GM19328 (cell line): ENCODE data around the gene FEV.

ENCODE experiments used
- ATAC-seq: cut with Tn5 transposase; IDR thresholded peaks from one replicate; pipeline ENCODE4 v1.9.1; 2021; ENCODE audit warnings: mild to moderate bottlenecking, moderate library complexity; ENCODE audit not compliant: unreplicated experiment

FEV gene

DNA sequence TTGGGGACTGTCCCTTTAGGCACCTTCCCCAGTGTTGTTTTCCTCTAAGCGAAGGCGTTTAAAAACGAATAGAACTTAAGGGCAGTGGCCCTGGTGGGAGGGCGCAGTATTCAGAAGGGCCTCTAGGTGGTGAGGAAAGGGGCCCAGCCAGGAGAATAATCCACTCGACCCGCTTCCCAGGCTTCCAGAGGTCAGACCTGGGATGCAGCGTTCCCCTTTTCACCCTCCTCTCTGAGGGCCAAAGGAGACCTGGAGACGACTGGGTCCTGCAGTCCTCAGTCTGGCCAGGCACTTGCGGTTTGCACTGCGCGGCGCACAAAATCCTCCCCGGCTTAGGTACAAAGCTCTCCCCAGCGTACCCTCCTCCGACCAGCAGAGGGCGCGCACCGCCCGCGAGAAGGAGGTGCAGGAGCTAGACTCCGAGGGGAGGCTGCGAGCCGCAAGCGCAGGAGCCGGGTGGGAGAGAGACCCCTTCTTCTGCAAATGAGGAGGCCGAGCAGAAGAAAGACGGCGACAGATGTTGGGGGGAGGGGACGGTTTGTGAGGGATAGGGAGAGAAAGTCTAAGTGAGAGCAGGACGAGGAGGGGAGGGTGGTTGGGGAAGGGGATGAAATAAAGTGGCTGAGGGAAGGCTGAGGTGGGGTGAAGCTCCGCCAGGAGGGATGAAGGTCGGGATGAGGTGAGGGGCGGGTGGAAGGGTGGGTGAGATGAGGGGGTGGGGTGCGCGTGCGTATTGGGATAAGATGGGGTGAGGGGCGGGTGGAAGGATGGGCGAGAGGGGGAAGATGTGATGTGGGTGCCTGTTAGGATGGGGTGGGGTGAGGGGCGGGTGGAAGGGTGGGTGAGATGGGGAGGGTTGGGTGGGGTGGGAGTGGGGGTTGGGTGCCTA lies 4.9 kb downstream of the FEV start:
- ATAC-seq = peak; percentile 80

DNA sequence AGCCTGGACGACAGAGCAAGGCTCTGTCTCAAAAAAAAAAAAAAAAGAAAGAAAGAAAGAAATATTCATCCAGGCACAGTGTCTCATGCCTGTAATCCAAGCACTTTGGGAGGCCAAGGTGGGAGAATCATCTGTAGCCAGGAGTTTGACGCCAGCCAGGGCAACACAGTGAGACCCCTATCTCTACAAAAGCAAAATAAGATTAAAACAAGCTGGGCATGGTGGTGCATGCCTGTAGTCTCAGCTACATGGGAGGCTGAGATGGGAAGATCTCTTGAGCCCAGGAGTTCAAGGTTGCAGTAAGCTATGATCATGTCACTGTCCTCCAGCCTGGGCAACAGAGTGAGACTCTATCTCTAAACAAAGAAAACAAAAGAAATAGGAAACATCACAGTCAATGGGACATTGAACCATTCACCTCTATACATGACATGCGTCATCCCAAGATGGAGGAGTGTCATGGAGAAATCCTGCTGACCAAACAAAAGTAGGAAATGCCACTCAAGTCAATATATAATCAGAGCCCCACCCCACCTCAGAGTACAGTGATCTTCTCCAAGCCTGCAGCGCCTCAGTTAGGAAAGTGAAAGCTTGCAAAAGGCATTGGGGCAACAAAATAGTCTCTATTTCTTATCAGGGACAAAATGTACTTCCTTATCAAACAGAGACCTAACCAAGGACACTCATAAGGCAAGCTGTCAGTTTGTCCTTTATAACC lies 9.8 kb downstream of the FEV start:
- no peak for ATAC-seq

DNA sequence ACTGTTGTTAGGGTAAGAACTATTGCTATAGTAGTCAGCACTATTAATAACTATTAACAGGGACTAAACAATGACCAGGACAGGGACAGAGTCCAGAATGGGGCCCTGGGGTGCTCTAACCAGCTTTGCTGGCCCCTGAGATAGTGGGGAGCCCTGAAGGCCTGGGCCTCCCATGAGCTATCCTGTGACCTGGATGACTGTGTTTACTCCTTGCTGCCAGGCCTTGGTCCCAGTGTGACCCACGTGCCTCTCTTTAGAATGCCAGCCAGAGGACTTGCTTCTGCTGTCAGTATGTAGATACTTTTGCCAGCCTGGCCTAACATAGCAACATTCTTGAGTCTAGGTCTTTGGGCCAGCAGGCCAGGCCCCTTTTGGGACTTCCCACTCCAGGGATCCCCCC lies 14.1 kb downstream of the FEV start:
- ATAC-seq = no peak

DNA sequence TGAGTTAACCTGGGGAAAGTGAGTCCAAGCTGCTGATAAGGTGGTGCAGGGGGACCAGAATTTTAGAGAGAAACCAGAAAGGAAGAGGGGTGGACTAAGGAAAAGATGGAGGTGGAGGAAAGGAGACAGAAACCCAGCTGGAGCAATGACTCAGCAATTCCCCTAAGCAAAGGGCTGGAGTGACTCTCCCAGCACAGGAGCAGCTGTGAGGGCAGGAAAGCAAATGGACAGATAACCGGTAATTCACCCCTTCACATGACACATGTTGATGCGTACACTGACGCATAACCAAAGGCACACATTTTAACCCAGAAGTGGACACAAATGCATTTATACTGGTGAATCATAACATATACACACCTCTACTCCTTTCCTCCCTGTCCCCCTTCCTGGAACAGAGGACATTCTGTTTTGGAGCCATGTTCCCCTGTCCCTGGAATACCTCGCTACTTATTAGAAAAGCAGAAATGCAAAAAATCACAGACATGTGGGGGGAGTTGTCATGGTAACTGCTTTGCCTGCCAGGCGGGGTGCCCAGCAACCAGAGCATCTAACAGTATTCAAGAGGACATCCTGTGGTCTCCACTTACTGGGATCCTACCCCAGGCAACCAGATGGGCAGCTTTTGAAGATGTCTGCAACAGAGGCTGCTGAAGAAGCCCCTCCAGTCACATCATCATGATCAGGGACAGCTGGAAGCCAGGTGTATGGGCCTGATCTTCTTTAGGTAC lies 20.8 kb downstream of the FEV start:
- no peak for ATAC-seq

DNA sequence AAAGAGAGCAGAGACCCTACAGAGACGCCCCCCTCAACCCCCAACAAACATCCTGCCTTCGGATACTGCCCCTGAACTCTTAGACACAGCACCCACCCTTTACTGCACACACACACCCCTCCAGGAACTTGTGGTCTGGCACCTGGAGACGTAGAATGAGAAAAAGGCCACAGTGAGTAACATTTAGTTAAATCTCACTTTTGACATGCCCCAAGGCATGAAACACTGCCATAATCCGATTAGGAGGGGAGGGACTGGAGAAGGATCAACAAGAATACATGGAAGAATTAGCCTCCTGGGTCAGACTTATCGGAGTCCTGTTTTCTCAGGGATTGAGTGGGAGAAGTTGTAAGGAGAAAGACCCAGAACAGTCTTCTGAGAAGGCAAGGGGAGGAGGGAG lies 21.4 kb downstream of the FEV start:
- no peak for ATAC-seq

DNA sequence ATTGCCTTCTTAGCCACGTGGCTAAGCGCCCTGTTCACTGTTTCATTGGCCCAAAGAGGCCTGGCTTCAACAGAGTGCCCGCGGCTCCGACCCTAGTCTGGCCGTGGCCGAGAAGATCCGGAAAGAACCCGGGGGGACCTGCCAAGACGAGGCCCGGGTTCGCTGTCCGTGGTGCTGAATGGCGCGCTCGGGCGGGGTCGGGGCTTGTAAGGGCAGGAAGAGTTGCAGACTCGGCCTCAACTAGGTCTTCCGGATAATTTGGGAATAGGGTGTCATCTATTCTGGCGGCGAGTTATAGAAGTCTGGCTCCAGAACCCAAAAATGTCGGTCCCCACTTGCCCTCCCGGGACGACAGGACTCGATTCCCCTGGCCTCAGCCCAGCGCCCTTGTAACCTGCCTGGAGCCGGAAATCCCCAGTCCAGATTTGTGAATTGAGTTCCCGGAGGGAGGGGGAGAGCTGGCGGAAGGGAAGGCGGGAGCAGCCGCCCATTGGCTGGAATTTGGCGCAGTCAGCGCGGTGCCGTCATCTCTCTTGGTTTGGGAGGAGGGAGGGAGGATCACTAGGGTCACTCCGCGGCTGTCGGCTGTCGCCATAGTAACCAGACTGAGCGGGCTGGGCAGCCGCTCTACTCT lies 22.0 kb downstream of the FEV start:
- ATAC-seq = no peak

DNA sequence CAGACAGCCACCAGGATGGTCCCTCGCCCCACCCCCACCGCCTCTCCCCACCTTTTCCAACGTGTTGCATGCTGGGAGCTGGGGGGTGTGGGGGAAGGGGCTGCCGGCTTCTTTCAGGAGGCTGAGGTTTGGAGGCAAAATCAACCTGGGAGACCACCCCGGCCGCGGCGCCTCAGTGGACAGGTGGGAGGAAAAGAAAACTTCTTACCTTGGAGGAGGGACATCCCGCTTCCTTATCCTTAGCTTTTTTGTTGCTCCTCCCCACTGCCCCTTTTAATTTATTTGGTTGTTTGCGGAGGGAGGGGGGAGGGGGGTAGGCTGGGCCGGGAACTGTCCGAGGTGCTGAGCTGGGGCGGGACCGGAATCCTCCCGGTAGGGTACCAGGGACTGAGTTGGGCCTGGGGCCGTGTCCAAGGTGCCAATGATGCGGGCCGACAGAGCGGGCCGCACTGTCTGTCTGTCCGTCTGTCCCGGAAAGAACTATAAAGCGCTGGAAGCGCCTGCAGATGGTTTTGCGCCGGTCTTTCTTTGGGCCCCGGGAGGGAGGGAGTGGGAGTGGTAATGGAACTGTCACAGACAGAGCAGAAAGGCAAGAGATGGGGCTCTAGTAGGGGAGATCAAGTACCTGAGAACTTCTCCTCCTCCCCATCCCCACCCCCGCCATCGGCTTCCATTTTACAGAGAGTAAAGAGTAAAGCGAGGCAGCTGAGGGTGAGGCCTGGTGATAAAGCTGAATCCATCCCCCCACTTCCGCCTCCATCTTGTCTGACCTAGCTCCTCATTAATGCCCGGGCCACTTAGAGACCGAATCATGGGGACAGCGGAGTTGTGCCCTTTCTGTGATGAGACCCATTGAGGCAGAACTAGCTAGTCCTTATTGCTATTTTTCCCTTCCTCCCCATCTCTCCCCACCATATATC lies 23.1 kb downstream of the FEV start:
- no peak for ATAC-seq

DNA sequence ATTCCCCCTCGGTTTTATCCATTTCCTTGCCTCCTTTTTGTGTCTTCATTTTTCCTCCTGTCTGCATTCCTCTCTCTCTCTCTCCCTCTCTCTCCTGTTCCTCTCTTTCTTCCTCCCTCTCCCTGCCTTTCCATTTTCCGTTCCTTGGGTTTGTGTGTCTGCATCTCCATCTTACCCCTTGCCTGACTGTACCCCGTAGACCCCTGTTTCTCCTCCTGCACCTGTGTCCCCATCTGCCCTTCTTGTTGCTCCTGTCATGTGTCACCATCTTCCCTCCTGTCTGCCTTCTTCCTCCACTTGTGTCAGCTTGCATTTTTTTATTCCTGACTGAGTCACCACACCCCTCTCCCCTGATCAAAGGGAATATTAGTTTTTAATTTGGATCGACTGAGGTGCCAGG lies 23.8 kb downstream of the FEV start:
- ATAC-seq = no peak

DNA sequence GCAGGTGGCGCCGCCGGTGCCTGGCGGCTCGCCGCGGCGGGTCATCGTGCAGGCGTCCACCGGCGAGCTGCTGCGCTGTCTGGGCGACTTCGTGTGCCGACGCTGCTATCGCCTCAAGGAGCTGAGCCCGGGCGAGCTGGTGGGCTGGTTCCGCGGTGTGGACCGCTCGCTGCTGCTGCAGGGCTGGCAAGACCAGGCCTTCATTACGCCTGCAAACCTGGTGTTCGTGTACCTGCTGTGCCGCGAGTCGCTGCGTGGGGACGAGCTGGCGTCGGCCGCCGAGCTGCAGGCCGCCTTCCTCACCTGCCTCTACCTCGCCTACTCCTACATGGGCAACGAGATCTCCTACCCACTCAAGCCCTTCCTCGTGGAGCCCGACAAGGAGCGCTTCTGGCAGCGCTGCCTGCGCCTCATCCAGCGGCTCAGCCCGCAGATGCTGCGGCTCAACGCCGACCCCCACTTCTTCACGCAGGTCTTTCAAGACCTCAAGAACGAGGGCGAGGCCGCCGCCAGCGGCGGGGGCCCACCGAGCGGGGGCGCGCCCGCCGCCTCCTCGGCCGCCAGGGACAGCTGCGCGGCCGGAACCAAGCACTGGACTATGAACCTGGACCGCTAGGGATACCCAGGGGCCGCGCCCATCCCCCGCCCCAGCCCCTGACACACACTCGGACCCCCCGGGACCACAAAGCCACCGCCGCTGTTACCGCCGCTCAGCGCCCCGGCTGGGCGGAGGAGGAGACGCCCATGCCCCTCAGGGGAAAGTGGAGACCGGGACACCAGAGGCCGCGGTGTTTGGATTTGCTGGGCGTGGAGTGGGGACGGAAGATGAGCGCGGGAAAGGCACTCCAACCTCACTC lies 24.4 kb downstream of the FEV start:
- ATAC-seq = no peak

DNA sequence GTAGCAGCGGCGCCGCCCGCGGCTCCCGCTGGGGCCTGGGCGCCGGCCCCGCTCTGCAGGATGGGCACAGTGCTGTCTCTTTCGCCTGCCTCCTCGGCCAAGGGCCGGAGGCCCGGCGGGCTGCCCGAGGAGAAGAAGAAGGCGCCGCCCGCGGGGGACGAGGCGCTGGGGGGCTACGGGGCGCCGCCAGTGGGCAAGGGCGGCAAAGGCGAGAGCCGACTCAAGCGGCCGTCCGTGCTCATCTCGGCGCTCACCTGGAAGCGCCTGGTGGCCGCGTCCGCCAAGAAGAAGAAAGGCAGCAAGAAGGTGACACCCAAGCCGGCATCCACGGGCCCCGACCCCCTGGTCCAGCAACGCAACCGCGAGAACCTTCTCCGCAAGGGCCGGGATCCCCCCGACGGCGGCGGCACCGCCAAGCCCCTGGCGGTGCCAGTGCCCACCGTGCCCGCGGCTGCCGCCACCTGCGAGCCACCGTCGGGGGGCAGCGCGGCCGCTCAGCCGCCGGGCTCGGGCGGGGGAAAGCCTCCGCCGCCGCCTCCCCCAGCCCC lies 25.1 kb downstream of the FEV start:
- ATAC-seq = no peak

DNA sequence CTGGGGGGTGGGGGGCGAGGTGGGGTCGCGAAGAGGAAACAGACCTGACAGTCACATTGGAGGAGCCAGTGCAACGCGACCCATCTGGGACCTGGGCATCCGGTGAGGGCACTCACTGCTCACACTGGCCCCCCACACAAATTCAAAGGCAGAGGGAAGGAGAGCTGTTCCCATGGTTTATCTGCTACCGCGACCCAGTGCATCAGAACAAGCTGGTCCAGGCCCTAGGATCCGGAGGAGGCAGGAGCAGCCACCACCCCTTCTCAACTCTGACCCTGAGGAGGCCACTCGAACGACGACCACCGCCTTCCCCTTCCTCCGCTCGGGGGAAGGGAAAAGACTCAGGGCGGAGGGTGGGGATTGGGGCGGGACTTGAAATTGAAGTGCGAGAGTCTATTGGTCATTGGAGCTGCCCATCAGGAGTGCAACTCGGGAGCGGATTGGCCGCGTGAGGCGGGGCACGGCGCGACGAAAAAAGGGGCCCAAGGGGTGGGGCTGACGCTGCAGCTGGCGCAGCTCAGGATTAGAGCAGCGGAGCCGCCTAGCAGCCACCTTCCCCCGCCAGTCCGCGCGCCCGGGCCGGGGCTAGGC lies 25.7 kb downstream of the FEV start, which contains the start of gene CDK5R2:
Gene CDK5R2, plus strand, starts transcription at position 526 of the 591 bp plus-strand sequence. CDS start 155 bp downstream, outside the sequence.
- ATAC-seq = peak; percentile 95

DNA sequence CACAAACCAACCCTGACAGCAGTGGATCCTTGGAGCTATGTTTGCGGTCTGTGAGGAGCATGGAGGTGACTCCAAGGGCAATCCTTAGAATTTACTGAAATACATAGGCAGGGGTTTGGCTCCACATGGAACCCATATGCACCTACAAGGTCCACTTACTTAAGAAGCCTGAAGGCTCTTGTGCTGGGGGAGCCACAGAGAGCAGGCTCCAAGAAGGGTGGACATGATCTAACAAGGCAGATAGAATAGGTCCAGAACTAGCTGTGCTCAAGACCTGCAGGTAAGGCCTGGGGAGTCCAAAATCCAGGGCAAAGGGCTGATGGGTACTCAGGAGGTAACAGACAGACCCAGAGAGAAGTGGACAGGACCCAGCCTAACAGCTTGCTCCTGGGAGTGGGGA lies 26.7 kb downstream of the FEV start:
- no peak for ATAC-seq

DNA sequence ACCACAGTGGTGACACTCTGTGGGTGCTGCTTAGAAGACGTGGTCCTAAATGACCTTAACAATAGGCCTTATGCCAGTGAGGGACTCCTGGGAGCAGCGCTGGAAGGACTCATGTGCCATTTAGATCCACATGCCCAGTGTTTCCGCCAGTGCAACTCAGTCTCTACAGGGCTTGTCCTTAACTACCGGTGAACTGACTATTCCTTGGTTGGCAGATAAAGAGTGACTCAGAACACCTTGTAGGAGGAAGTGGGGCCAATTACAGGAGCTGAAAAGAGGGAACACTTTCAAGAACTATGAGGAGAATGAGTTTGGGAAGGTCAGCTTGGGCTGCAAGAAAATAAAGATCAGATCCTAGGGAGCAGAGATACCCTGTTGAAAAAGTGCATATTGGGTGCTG lies 27.3 kb downstream of the FEV start:
- no peak for ATAC-seq

DNA sequence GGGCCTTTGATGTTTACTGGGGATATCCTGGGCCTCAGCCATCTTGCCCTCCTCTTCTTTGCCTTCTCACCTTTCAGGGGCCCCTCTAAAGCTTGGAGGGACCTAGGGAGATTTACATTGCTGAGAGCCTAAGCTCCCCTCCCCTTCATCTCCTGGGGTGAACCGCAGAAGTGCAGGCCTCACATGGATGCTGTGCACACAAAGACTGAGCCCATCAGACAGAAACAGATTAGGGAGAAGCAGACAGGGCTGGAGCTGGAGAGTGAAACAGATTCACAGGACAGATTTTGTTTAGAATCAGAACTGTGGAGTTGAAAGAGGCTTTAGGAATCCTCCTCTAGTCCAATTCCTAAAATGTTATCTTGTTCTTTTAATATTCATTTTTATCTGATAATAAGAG lies 28.9 kb downstream of the FEV start:
- no peak for ATAC-seq

DNA sequence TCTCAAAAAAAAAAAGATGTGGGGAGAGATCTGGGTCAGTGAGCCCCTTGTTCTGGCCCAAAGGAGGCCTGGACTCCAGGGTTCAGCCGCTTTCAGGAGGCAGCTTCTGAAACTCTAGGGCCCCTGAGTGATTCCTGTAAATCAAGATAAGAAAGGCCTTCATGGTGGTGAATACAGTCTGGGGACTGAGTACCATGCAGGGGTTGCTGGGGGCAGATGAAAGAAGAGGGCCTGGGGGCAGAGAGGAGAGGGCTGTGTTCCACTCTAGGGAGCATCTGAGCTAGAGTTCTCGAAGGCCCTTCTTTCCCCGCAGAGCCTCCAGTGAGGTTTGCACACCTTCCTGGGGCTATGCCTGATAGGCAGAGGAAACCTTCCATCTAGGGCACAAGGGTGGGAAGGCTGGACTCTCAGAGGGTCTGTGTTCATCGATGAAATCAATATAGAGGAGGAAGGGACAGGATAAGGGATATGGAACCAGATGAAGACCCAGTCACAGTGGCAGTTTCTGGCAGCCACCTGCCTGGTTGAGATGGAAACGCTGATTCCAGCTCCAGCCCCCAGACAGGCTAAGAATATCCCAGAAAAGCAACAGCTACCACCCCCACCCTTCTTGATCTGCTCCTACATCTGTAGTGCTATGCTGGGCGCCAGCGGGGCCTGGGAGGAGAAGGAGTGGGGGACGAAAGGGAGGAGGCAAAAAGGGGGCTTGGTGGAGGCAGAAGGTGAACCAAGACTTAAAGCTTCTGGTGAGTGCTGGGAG lies 30.3 kb downstream of the FEV start:
- no peak for ATAC-seq

DNA sequence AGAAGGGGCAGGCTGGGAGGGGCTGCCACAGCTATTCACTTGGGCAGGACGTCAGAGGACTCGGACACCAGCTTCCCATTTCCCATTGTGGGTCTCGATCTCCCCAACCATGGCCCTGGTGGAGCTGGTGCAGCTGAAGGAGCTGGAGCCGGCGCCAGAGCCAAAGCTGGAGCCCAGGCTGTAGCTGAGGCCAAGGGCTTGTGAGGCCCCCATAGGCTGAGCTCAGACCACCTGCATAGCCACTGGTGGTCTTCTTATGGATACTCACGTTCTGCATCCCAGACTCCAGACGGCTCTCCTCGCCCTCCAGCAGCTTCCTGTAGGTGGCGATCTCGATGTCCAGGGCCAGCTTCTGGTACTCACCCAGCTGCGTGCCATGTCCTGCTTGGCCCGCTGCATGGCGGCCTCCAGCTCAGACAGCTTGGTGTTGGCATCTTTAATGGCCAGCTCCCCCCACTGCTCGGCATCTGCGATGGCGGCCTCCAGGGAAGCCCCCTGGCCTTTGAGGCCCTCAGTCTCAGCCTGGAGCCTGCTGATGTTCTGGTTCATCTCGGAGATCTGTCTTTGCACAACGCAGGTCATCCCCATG lies 31.5 kb downstream of the FEV start:
- no peak for ATAC-seq

DNA sequence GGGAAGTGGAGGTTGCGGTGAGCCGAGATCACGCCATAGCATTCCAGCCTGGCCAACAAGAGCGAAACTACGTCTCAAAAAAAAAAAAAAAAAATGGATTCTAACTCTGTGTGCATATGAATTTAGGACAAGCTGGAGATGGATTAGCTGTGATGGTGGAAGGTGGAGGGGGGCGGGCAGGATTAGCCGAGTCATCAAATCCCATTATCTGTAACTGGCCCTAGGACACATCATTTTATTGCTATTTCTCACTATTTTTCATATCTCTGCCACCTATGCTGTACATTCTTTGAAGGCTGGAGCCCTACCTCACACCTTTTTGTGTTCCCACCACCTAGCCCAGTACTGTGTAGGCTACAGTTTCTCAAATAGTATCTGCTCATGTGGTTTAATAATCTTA lies 32.8 kb downstream of the FEV start:
- ATAC-seq = no peak
